Stomach (tissue), 4 donors: Measurements from ENCODE around the gene CCDC110.

Experiments
- POLR2AphosphoS5 ChIP-seq, 3 donors: sonication (generic); formaldehyde crosslinking; IDR thresholded peaks; one replicate each; pipeline ENCODE4 v1.6.1; 2016; ENCODE audit warnings: antibody characterized with exemption in 3 of 3
- TF ChIP-seq, protein P1 (sequence below), 7 experiments: fragments of 450-650 bp in 4 of 7; fragments of 200-600 bp in 3 of 7; sonication (generic) in 3 of 7; IDR thresholded peaks; one replicate each; pipeline ENCODE4 v1.5.1; 2016 to 2019; ENCODE audit warnings: antibody characterized with exemption in 7 of 7, control low read depth in 2 of 7, mild to moderate bottlenecking in 1 of 7

- TF ChIP-seq, protein P1, sequence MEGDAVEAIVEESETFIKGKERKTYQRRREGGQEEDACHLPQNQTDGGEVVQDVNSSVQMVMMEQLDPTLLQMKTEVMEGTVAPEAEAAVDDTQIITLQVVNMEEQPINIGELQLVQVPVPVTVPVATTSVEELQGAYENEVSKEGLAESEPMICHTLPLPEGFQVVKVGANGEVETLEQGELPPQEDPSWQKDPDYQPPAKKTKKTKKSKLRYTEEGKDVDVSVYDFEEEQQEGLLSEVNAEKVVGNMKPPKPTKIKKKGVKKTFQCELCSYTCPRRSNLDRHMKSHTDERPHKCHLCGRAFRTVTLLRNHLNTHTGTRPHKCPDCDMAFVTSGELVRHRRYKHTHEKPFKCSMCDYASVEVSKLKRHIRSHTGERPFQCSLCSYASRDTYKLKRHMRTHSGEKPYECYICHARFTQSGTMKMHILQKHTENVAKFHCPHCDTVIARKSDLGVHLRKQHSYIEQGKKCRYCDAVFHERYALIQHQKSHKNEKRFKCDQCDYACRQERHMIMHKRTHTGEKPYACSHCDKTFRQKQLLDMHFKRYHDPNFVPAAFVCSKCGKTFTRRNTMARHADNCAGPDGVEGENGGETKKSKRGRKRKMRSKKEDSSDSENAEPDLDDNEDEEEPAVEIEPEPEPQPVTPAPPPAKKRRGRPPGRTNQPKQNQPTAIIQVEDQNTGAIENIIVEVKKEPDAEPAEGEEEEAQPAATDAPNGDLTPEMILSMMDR (IDR thresholded peaks at IDR 0.05): no peak
- TF ChIP-seq POLR2AphosphoS5 (IDR thresholded peaks at IDR 0.05): no peak
These were observed 590 bp upstream of the CCDC110 start for GRCh38 chr4:185472103-185472542.
